ENCODE results near the gene SLC6A5.

DNA sequence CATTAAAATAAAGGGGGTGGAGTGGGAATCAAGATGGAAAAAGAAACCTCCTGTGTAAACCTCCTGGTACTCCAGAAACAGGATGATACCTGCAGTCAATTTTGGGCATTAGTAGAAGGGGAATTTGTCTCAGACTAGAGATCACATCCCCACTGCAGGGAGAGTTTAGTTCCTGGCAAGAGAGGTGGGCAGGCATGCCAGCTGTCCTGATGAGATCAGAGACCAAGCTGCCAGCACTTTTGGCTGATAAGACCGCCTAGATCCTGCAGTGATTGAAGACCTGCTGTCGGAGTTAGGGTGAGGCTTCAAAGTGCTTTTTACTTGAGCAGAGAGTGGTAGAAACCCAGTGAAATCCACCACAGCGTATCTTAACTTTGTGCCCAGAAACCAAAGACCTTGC is 40.3 kb downstream of the SLC6A5 start:
- TF ChIP-seq, protein P1, sequence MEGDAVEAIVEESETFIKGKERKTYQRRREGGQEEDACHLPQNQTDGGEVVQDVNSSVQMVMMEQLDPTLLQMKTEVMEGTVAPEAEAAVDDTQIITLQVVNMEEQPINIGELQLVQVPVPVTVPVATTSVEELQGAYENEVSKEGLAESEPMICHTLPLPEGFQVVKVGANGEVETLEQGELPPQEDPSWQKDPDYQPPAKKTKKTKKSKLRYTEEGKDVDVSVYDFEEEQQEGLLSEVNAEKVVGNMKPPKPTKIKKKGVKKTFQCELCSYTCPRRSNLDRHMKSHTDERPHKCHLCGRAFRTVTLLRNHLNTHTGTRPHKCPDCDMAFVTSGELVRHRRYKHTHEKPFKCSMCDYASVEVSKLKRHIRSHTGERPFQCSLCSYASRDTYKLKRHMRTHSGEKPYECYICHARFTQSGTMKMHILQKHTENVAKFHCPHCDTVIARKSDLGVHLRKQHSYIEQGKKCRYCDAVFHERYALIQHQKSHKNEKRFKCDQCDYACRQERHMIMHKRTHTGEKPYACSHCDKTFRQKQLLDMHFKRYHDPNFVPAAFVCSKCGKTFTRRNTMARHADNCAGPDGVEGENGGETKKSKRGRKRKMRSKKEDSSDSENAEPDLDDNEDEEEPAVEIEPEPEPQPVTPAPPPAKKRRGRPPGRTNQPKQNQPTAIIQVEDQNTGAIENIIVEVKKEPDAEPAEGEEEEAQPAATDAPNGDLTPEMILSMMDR (IDR thresholded peaks at IDR 0.05), result no peak
- TF ChIP-seq POLR2A (IDR thresholded peaks at IDR 0.05), result no peak
